ENCODE data around the gene GMPPA.

The GMPPA gene

GRCh38 chr2:219531639-219532377, 33.1 kb downstream of the GMPPA start:
- Histone ChIP-seq H3K9me3 (ENCODE audit: control insufficient read depth, insufficient read depth, low read length) (no peaks in the 10 kb centered on the region), H3K4me3 (ENCODE audit: low read depth, low read length) (no peak overlapping the region), H3K36me3 (ENCODE audit: control insufficient read depth, insufficient read depth, low read length) (no peaks in the 10 kb centered on the region), H3K4me1 (ENCODE audit: control insufficient read depth, insufficient read depth, low read length) (peaks cover 4% of the 10 kb centered on the region), H3K27me3 (ENCODE audit: control insufficient read depth, insufficient read depth, low read length) (peaks cover 29% of the 10 kb centered on the region), H3K9ac (ENCODE audit: low read depth, low read length) (no peak overlapping the region)

DNA sequence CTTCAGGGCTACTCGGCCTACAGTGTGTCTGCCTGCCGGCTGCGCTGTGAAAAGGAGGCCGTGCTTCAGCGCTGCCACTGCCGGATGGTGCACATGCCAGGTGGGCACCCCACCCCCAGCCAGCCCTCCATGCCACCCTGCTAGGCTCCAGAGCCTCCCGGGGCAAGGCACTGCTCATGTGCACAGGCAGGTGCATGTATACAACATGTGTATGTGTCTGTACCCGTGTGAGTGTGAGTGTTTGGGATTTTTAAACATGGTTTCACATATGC, 33.6 kb downstream of the GMPPA start:
- Histone ChIP-seq H3K9ac (ENCODE audit: low read depth, low read length) (no peak overlapping the region), H3K4me3 (ENCODE audit: low read depth, low read length) (no peak overlapping the region), H3K27me3 (ENCODE audit: control insufficient read depth, insufficient read depth, low read length) (peaks cover 26% of the 10 kb centered on the region), H3K9me3 (ENCODE audit: control insufficient read depth, insufficient read depth, low read length) (no peaks in the 10 kb centered on the region), H3K36me3 (ENCODE audit: control insufficient read depth, insufficient read depth, low read length) (no peaks in the 10 kb centered on the region), H3K4me1 (ENCODE audit: control insufficient read depth, insufficient read depth, low read length) (peaks cover 4% of the 10 kb centered on the region)

DNA sequence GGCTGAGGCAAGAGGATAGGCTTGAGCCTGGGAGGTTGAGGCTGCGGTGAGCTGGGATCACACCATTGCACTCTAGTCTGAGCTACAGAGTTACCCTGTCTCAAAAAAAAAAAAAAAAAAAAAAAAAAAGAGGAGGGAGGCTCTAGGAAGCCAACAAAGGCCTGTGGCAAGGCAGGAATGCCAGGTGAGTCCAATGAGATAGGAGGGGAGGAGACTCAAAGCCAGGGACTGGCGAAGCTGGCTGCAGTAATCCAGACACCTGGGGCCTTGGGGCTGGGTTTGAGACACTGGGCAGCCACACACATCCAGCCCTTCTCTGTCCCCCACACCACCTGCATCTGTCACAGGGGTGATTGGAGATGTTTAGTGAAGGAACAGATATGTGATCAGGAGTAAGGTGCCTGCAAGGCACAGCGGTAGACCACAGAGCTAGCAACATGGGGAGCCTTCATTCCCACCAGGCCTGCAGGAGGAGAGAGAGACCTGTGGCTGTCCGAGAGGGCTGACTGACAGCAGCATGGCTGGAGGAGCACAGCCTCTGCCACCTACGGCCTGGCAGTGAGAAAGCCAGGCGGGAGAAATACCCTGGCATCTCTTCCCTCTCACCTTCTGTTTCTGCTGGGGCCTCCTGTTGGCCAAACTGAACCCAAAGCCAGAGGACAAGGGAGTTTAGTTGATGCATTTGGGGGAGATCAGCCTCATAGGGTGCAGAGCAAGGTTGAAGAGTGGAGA, 35.4 kb downstream of the GMPPA start:
- peaks cover 13% of the 10 kb centered on the region for H3K4me1 ChIP-seq (ENCODE audit: control insufficient read depth, insufficient read depth, low read length)
- H3K9me3 ChIP-seq (ENCODE audit: control insufficient read depth, insufficient read depth, low read length), result no peaks in the 10 kb centered on the region
- peaks cover under 1% of the 10 kb centered on the region for H3K36me3 ChIP-seq (ENCODE audit: control insufficient read depth, insufficient read depth, low read length)
- H3K4me3 ChIP-seq (ENCODE audit: low read depth, low read length), result no peak overlapping the region
- peaks cover 15% of the 10 kb centered on the region for H3K27me3 ChIP-seq (ENCODE audit: control insufficient read depth, insufficient read depth, low read length)
- H3K9ac ChIP-seq (ENCODE audit: low read depth, low read length), result no peak overlapping the region

- Histone ChIP-seq H3K9me3 (ENCODE audit: control insufficient read depth, insufficient read depth, low read length) (no peaks in the 10 kb centered on the region), H3K36me3 (ENCODE audit: control insufficient read depth, insufficient read depth, low read length) (peaks cover 22% of the 10 kb centered on the region), H3K4me3 (ENCODE audit: low read depth, low read length) (no peak overlapping the region), H3K4me1 (ENCODE audit: control insufficient read depth, insufficient read depth, low read length) (peaks cover 8% of the 10 kb centered on the region), H3K9ac (ENCODE audit: low read depth, low read length) (no peak overlapping the region), H3K27me3 (ENCODE audit: control insufficient read depth, insufficient read depth, low read length) (peaks cover 3% of the 10 kb centered on the region)
Measured at GRCh38 chr2:219536425-219536824, 37.7 kb downstream of the GMPPA start.

DNA sequence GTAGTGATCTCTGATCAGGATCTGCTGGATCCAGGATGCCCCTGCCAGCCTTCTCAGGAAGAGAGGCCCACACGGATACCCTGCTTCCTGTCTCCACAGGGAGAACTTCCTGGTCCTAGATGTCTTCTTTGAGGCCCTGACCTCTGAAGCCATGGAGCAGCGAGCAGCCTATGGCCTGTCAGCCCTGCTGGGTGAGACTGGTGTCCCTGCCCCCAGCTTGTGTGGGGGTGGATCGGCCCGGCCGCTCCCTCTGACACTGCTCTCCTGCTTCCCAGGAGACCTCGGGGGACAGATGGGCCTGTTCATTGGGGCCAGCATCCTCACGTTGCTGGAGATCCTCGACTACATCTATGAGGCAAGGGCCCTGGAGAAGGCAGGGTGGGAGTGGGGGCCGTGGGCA, 38.3 kb downstream of the GMPPA start:
- no peaks in the 10 kb centered on the region for H3K27me3 ChIP-seq (ENCODE audit: control insufficient read depth, insufficient read depth, low read length)
- H3K4me3 ChIP-seq (ENCODE audit: low read depth, low read length), result no peak overlapping the region
- H3K4me1 ChIP-seq (ENCODE audit: control insufficient read depth, insufficient read depth, low read length), result peaks cover 8% of the 10 kb centered on the region
- H3K9ac ChIP-seq (ENCODE audit: low read depth, low read length), result no peak overlapping the region
- peaks cover 24% of the 10 kb centered on the region for H3K36me3 ChIP-seq (ENCODE audit: control insufficient read depth, insufficient read depth, low read length)
- no peaks in the 10 kb centered on the region for H3K9me3 ChIP-seq (ENCODE audit: control insufficient read depth, insufficient read depth, low read length)

DNA sequence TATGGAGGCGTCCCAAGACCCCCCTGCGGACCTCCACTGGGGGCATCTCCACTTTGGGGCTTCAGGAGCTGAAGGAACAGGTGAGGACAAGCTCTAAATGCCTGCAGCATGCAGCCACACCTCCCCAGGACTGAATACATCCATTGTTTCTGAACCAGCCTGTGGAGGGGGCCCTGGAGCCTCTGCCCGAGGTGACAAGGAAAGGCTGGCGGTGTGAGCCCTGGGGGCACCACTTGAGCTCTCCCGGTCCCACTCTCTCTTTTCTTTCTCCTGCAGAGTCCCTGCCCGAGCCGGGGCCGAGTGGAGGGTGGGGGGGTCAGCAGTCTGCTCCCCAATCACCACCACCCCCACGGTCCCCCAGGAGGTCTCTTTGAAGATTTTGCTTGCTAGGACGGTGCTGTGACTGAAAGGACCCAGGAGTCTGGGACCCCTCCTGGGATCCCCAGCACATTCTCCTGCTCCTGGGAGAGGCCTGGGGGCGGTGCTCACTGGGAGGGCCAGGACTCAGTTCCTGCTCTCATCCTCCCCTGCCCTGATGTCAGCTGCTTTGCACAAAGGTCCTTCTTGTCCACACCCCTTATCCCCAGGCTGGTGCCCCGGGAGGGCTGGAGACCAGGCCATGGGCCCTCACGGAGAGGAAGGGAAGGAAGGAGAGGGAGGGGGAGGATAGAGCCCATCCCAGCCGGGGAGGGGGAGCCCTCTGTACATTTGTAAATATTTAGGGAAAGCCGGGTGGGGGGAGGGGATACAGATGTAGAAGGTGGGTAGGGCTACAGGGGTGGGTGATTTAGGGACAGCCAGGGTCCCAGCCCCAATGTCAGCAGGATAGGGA, 39.2 kb downstream of the GMPPA start:
- peaks cover 13% of the 10 kb centered on the region for H3K4me1 ChIP-seq (ENCODE audit: control insufficient read depth, insufficient read depth, low read length)
- H3K9me3 ChIP-seq (ENCODE audit: control insufficient read depth, insufficient read depth, low read length), result no peaks in the 10 kb centered on the region
- H3K4me3 ChIP-seq (ENCODE audit: low read depth, low read length), result peak overlapping the region; percentile 22
- H3K36me3 ChIP-seq (ENCODE audit: control insufficient read depth, insufficient read depth, low read length), result peaks cover 24% of the 10 kb centered on the region
- no peak overlapping the region for H3K9ac ChIP-seq (ENCODE audit: low read depth, low read length)
- peaks cover 4% of the 10 kb centered on the region for H3K27me3 ChIP-seq (ENCODE audit: control insufficient read depth, insufficient read depth, low read length)

DNA sequence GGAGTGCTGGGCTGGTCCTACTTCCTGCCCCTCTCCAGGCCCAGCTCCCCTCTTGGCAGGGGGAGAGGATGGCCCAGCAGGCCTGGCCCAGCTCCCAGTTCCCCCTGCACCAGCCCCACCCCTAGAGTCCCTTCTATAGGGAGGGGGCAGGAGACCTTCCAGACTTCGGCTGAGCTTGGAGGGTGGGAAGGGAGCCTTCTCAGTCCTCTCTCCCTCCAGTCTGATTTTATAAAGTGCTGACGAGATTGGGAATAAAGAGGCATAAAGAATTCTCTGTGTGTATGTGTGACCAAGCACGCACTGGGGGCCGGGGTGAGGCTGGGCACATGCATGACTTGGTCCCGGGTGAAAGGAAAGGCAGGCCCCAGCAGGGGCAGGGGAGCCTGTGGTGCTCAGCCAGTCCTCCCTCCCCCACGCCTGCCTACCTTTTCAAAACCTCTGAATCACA, 39.8 kb downstream of the GMPPA start:
- Histone ChIP-seq H3K36me3 (ENCODE audit: control insufficient read depth, insufficient read depth, low read length) (peaks cover 24% of the 10 kb centered on the region), H3K9me3 (ENCODE audit: control insufficient read depth, insufficient read depth, low read length) (no peaks in the 10 kb centered on the region), H3K4me3 (ENCODE audit: low read depth, low read length) (no peak overlapping the region), H3K4me1 (ENCODE audit: control insufficient read depth, insufficient read depth, low read length) (peaks cover 13% of the 10 kb centered on the region), H3K27me3 (ENCODE audit: control insufficient read depth, insufficient read depth, low read length) (peaks cover 4% of the 10 kb centered on the region), H3K9ac (ENCODE audit: low read depth, low read length) (no peak overlapping the region)

GRCh38 chr2:219538956-219539788, 40.5 kb downstream of the GMPPA start:
- Histone ChIP-seq H3K9me3 (ENCODE audit: control insufficient read depth, insufficient read depth, low read length) (no peaks in the 10 kb centered on the region), H3K27me3 (ENCODE audit: control insufficient read depth, insufficient read depth, low read length) (peaks cover 5% of the 10 kb centered on the region), H3K4me1 (ENCODE audit: control insufficient read depth, insufficient read depth, low read length) (peaks cover 13% of the 10 kb centered on the region), H3K9ac (ENCODE audit: low read depth, low read length) (no peak overlapping the region), H3K36me3 (ENCODE audit: control insufficient read depth, insufficient read depth, low read length) (peaks cover 24% of the 10 kb centered on the region), H3K4me3 (ENCODE audit: low read depth, low read length) (no peak overlapping the region)

DNA sequence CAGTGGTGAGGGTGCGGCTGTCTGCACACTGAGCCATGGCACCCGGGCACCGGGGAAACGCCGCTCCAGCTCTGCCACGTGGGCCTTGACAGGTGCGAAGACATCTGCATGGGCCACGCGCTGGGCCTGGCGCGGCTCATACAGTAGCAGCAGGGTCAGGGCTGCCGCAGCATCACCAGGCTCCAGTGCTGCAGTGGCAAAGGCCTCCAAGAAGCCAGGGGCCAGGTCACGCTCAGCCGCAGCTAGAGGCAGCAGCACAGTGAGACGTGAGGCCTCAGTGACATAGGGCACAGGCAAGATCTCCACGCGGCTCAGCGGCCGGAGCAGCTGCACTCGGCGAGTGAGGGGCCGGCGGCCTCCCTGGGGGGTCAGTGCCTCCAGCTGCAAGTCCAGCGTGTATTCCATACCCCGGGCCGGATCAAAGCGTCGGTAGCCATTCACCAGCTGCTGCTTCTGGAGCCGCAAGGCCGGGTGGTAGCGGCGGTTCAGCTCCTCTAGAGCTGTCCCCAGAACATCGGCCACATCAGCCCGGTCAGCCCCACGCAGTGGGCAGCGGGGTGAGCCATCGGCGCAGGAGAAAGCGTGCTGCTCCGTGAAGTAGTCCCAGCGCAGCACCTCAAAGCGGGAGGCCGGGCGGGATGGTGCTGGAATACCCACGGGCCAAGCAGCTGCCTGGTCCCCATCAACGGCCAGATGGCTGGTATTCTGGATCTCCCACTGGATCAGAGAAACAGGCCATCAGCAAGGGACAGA, 41.4 kb downstream of the GMPPA start:
- H3K36me3 ChIP-seq (ENCODE audit: control insufficient read depth, insufficient read depth, low read length), result peaks cover 24% of the 10 kb centered on the region

DNA sequence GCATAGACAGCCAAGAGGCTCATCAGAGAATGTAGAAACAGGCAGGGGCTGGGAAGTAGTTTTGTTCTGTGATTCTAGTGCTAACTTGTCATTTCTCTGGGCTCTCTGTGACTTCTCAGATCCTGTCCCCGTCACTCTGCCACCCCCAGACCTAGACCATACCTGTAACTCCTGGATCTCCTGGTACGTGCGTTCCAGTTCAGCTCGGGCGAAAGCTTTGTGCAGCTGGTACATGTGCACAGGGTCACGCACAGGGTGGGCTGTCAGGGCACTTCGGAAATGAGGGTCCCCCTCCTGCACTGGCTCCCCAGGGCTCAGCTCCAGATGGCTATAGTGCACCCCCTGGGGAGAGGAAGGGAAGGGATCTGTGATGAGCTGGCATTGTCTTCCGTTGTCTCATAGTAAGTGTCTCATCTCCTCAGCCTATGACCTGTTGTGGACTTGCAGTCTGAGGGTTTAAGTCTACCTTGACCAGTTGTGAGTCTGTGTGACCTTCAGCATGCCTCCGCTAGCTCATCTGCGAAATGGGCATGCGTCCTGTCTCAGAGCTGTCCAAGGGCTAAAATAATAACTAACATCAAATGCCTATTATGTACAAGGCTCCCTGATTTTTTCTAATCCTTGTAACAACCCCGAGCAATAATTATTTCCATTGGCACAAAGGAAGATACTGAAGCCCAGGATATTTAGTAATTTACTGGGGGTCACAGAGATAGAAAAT, 42.3 kb downstream of the GMPPA start:
- Histone ChIP-seq H3K4me3 (ENCODE audit: low read depth, low read length) (peak overlapping the region; percentile 48), H3K27me3 (ENCODE audit: control insufficient read depth, insufficient read depth, low read length) (peaks cover 21% of the 10 kb centered on the region), H3K4me1 (ENCODE audit: control insufficient read depth, insufficient read depth, low read length) (peaks cover 13% of the 10 kb centered on the region), H3K36me3 (ENCODE audit: control insufficient read depth, insufficient read depth, low read length) (peaks cover 24% of the 10 kb centered on the region), H3K9ac (ENCODE audit: low read depth, low read length) (no peak overlapping the region), H3K9me3 (ENCODE audit: control insufficient read depth, insufficient read depth, low read length) (no peaks in the 10 kb centered on the region)

More for the DNA sequence above, 41.4 kb downstream of the GMPPA start:
- H3K27me3 ChIP-seq (ENCODE audit: control insufficient read depth, insufficient read depth, low read length), result peaks cover 13% of the 10 kb centered on the region
- peaks cover 13% of the 10 kb centered on the region for H3K4me1 ChIP-seq (ENCODE audit: control insufficient read depth, insufficient read depth, low read length)
- H3K9ac ChIP-seq (ENCODE audit: low read depth, low read length), result no peak overlapping the region
- no peaks in the 10 kb centered on the region for H3K9me3 ChIP-seq (ENCODE audit: control insufficient read depth, insufficient read depth, low read length)
- H3K4me3 ChIP-seq (ENCODE audit: low read depth, low read length), result no peak overlapping the region
